Measurements from ENCODE around the gene B4GALNT3. TPM values are rescaled to one million over a fixed set of nuclear protein-coding genes. Genes with fewer than 3 reads are reported as not detected.

Gene B4GALNT3
- total and polyA plus RNA-seq, 2 experiments from 2014 or later: 4.4 to 13.9 TPM

GRCh38 chr12:534216-534615, 74.5 kb downstream of the B4GALNT3 start:
- H3K36me3 ChIP-seq (replicated peaks; ENCODE audit: insufficient read depth, low read depth): no peaks in the 10 kb centered on the region
- no peak for DNase-seq (ENCODE audit: low spot score)
- peaks cover 5% of the 10 kb centered on the region for H3K4me1 ChIP-seq (ENCODE audit: insufficient read depth)
- H3K79me2 ChIP-seq: no peaks in the 10 kb centered on the region
- H4K20me1 ChIP-seq (ENCODE audit: insufficient read depth, poor library complexity, severe bottlenecking): no peaks in the 10 kb centered on the region
- no peak overlapping the region for H3K4me2 ChIP-seq
- 94% methylated on average over 14 of the region's 14 CpGs for WGBS (ENCODE audit: low lambda C conversion rate, missing lambda C conversion rate)
- no peak overlapping the region for H3K27ac ChIP-seq
- no peak overlapping the region for H3K4me3 ChIP-seq
- H2AFZ ChIP-seq: no peak overlapping the region
- no peaks in the 10 kb centered on the region for H3K9me2 ChIP-seq (replicated peaks; ENCODE audit: insufficient read depth)
- TF ChIP-seq CTCF (IDR thresholded peaks at IDR 0.05; ENCODE audit: poor library complexity) (no peak), EZH2 (IDR thresholded peaks at IDR 0.05; ENCODE audit: borderline replicate concordance) (no peak), EZH2phosphoT487 (IDR thresholded peaks at IDR 0.05; ENCODE audit: low read depth, severe bottlenecking, unreplicated experiment) (no peak)
- no peaks in the 10 kb centered on the region for H3K9me3 ChIP-seq (ENCODE audit: low read depth)
- no peaks in the 10 kb centered on the region for H3K27me3 ChIP-seq

- H2AFZ ChIP-seq: no peak overlapping the region
- no peak for DNase-seq (ENCODE audit: low spot score)
- 92% methylated on average over 7 of the region's 7 CpGs for WGBS (ENCODE audit: low lambda C conversion rate, missing lambda C conversion rate)
- H3K79me2 ChIP-seq: no peaks in the 10 kb centered on the region
- H3K27ac ChIP-seq: no peak overlapping the region
- no peaks in the 10 kb centered on the region for H3K9me2 ChIP-seq (replicated peaks; ENCODE audit: insufficient read depth)
- H3K4me1 ChIP-seq (ENCODE audit: insufficient read depth): peaks cover 5% of the 10 kb centered on the region
- no peaks in the 10 kb centered on the region for H3K36me3 ChIP-seq (replicated peaks; ENCODE audit: insufficient read depth, low read depth)
- no peak overlapping the region for H3K4me3 ChIP-seq
- H4K20me1 ChIP-seq (ENCODE audit: insufficient read depth, poor library complexity, severe bottlenecking): no peaks in the 10 kb centered on the region
- H3K9me3 ChIP-seq (ENCODE audit: low read depth): no peaks in the 10 kb centered on the region
- TF ChIP-seq CTCF (IDR thresholded peaks at IDR 0.05; ENCODE audit: poor library complexity) (no peak), EZH2phosphoT487 (IDR thresholded peaks at IDR 0.05; ENCODE audit: low read depth, severe bottlenecking, unreplicated experiment) (no peak), EZH2 (IDR thresholded peaks at IDR 0.05; ENCODE audit: borderline replicate concordance) (no peak)
- no peaks in the 10 kb centered on the region for H3K27me3 ChIP-seq
- H3K4me2 ChIP-seq: no peak overlapping the region
Observed at GRCh38 chr12:535396-535795, 75.7 kb downstream of the B4GALNT3 start.

- no peak overlapping the region for H2AFZ ChIP-seq
- TF ChIP-seq EZH2phosphoT487 (IDR thresholded peaks at IDR 0.05; ENCODE audit: low read depth, severe bottlenecking, unreplicated experiment): no peak
- TF ChIP-seq EZH2 (IDR thresholded peaks at IDR 0.05; ENCODE audit: borderline replicate concordance): no peak
- TF ChIP-seq CTCF (IDR thresholded peaks at IDR 0.05; ENCODE audit: poor library complexity): no peak
- H3K36me3 ChIP-seq (replicated peaks; ENCODE audit: insufficient read depth, low read depth): no peaks in the 10 kb centered on the region
- no peak for DNase-seq (ENCODE audit: low spot score)
- H3K9me2 ChIP-seq (replicated peaks; ENCODE audit: insufficient read depth): no peaks in the 10 kb centered on the region
- peak overlapping the region; percentile 65 for H3K27ac ChIP-seq
- peaks cover 5% of the 10 kb centered on the region for H3K4me1 ChIP-seq (ENCODE audit: insufficient read depth)
- H3K9me3 ChIP-seq (ENCODE audit: low read depth): no peaks in the 10 kb centered on the region
- no peaks in the 10 kb centered on the region for H3K79me2 ChIP-seq
- no peaks in the 10 kb centered on the region for H3K27me3 ChIP-seq
- no peak overlapping the region for H3K4me2 ChIP-seq
- H4K20me1 ChIP-seq (ENCODE audit: insufficient read depth, poor library complexity, severe bottlenecking): no peaks in the 10 kb centered on the region
- H3K4me3 ChIP-seq: no peak overlapping the region
- 83% methylated on average over 3 of the region's 3 CpGs for WGBS (ENCODE audit: low lambda C conversion rate, missing lambda C conversion rate)
Observed at GRCh38 chr12:536751-537245, 77.1 kb downstream of the B4GALNT3 start.

- TF ChIP-seq EZH2phosphoT487 (IDR thresholded peaks at IDR 0.05; ENCODE audit: low read depth, severe bottlenecking, unreplicated experiment): no peak
- H3K9me2 ChIP-seq (replicated peaks; ENCODE audit: insufficient read depth): no peaks in the 10 kb centered on the region
- H3K4me2 ChIP-seq: no peak overlapping the region
- peak overlapping the region; percentile 81 for H3K27ac ChIP-seq
- H3K36me3 ChIP-seq (replicated peaks; ENCODE audit: insufficient read depth, low read depth): no peaks in the 10 kb centered on the region
- no peak overlapping the region for H3K4me3 ChIP-seq
- peaks cover 10% of the 10 kb centered on the region for H3K4me1 ChIP-seq (ENCODE audit: insufficient read depth)
- no peaks in the 10 kb centered on the region for H3K9me3 ChIP-seq (ENCODE audit: low read depth)
- no peaks in the 10 kb centered on the region for H4K20me1 ChIP-seq (ENCODE audit: insufficient read depth, poor library complexity, severe bottlenecking)
- no peaks in the 10 kb centered on the region for H3K27me3 ChIP-seq
- H2AFZ ChIP-seq: no peak overlapping the region
- DNase-seq (ENCODE audit: low spot score): peak; percentile 76
- H3K79me2 ChIP-seq: no peaks in the 10 kb centered on the region
- WGBS (ENCODE audit: low lambda C conversion rate, missing lambda C conversion rate): 70% methylated on average over 4 of the region's 4 CpGs
Observed at GRCh38 chr12:537772-538171, 78.0 kb downstream of the B4GALNT3 start.

Measured in hepatocyte (in vitro differentiated cells).